NOMO-1 (cell line): ENCODE results near the gene RPL37.
"Not testable (repeated sequence)": the region's sequence is repeated elsewhere in the genome, so short reads cannot be mapped to it uniquely, and the experiment has no call there.

ENCODE experiments used
- DNase-seq, 2 experiments: peaks; one replicate each; lab custom pipeline; 2025; ENCODE audit not compliant: unreplicated experiment in 2 of 2; lab: John Stamatoyannopoulos, UW

Gene RPL37

DNA sequence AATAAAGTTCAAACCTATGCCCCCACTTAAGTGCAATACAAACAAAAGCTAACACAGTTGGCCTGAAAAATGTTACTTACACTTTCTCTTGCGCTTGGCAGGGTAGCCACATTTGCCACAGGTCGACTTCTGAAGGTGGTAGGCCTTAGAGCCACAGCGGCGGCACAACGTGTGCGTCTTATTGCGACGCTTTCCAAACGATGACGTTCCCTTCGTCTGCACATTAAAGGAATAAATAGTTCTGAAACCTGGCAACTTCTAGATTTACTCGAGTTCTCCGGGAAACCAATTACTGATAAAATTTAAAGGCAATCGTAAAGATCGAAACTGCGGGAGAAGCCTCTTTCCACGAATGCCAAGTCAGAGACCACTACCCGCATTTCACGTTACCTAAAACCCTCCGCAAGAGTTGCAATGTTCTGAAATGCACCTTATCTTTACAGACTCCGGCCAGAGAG is 602 bp downstream of the RPL37 start:
- DNase-seq: peak; percentile 53 to 59

DNA sequence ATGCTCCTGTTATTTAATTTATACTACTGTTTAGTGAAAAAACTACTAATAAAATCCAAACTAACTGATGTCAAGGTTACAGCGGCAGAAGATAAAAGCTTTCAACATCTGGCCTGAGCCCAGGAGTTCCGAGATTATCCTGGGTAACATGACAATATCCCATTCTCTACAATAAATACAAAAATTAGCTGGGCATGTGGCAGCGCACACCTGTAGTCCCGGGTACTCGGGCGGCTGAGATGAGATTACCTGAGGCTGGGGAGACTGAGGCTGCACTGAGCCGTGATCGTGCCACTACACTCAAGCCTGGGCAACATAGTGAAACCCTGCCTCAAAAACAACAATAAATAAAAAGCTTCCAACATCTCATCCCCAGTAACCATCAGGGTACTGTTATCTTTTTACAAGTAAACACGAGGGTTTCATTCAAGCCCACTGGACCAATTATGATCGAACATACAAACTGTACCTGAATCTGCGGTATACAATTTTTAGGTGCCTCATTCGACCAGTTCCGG is 1.3 kb downstream of the RPL37 start:
- DNase-seq: no peak

DNA sequence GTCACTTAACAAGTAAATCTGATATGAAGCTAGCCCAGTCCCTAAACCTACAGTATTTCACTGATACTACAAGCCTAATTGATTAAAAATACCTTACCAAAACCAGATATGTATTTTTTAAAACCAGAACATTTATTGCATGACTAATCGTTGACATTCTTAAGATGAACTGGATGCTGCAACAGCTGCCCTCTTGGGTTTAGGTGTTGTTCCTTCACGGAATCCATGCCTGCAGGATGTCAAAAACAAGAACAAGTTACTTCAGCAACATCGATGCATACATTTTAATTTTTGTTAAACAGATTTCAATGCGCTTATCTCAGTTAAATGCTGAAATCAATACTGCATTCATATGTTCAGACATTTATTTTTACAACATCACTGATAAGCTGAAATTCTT is 2.7 kb downstream of the RPL37 start:
- DNase-seq: no peak

DNA sequence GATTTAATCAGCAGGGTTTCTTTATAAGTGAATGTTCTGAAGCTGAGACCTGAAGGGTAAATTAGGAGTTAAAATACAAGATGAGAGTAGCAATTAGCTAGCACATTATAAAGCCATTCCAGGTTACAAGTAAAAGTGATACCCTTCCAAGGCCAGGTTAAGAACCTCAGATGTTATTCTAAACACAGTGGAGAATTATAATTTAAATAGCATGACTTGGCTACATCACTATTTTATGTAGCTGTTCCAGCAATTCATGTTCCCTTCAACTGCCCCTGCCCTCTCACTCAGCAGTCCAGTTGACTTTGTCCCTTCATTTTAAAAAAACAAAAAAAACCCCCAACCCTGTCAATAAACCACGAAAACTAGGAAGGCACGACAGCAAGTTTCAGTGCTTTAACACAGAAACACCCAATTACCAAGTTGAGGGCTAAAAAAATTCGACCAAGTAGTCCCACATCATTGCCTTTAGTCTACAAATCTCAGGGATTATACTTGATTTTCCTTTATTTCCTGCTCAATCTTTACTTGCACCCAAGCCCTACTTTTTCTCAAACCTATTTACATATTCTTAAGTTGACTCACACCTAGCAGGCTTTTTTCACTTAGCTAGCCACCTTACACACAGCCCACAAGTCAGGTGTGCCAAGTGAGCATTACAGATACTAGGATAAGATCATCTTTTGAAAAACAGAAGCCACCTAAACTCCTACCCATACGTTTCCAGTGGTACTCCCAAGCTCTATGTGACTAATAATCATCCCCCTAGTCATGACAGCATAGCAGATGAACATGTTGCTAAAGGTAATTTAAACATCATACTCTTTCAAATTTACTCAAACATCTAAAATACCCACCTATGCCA is 3.4 kb downstream of the RPL37 start:
- DNase-seq: no peak

DNA sequence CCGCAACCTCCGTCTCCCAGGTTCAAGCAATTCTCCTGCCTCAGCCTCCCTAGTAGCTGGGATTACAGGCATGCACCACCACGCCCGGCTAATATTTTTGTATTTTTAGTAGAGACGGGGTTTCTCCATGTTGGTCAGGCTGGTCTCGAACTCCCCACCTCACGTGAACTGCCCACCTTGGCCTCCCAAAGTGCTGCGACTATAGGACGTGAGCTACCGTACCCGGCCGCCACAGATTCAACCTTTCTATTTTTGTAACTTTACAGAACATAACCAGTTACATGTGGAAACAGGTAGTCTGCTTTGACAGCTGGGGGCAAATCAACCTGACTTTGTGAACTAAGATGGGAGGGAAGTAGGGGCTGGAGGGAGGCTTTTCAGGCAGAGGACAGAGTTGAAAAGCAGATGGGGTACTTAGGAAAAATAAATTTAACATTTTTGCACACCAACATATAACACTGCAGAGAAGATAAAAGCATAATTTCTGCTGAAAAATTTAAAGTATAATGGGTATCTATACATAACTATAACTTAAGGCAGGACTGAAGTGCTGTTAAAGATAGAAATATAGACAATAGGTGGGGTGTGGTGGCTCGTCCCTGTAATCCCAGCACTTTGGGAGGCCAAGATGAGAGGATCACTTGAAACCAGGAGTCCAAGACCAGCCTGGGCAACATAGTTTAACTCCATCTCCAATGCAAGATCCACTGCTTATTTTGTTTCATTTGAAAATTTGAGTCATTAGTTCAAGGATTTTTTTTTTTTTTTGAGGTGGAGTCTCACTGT is 5.1 kb downstream of the RPL37 start:
- no peak for DNase-seq

DNA sequence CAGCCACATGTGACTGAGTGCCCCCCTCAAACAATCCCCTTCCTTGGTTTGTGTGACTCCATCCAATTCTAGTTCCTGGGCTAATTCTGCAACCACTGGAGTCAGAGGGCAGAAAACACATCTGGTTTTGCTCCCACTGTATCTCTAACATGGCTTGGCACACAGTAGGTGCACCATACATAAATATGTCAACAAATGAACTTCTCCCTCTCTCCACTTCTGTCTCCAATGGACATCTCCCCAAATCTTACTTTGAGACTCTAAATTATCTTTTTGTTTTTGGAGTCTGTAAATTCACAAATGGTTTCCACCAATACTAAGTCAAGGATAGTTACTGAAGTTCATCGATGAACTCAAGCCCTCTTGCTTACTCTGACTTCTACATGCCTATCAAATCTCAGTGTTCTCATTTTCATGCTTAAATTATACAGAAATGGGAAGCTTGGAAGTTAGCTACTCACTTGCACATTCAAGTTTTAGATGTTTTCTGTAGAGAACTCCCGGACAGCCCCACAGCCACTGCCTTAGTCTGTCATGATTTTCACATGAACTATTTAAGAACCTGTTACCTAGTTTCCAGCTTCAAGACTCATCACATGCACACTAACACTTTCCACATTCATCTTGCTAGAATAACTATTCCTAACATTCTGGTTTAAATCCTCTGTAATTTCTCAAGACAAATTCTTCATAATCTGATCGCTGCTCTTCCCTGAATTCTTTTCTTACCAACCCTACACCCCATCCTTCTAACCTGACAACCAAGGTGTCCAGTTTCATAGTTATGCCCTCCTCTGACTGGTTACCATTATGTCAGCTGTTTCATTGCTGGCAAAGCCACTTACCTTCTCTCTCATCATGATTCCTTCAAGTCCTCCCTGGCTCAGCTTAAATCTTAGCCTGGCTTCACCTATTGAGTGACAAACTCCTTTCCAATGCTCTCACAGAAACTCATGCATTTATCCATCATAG is 6.0 kb downstream of the RPL37 start:
- DNase-seq: no peak

DNA sequence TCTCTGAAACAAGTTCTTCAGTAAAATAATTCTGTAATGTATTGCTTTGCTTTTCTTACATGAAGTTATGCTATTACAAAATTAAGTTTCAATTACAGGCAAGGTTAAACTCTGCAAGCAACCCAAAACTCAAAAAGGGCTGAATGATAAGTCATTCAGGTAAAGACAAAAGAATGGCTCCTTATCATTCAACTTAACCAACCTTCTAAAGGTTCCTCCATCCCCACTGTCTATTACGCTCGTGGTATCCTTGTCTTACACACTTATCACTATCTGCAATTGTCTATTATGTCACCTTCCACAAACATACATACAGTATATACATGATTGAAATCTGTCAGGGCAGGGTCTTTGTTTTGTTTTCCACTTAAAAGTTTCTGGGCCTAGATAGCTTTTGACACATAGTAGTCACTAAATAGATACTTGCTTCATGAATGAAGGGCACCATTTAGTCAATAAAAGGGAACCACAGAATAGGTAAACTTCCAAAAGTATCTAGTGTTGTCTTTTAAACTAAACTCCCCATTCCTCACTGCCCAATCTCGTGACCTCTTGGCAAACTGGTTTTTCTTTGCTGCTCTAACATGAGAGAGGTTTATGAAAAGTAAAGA is 6.9 kb downstream of the RPL37 start:
- DNase-seq: no peak

DNA sequence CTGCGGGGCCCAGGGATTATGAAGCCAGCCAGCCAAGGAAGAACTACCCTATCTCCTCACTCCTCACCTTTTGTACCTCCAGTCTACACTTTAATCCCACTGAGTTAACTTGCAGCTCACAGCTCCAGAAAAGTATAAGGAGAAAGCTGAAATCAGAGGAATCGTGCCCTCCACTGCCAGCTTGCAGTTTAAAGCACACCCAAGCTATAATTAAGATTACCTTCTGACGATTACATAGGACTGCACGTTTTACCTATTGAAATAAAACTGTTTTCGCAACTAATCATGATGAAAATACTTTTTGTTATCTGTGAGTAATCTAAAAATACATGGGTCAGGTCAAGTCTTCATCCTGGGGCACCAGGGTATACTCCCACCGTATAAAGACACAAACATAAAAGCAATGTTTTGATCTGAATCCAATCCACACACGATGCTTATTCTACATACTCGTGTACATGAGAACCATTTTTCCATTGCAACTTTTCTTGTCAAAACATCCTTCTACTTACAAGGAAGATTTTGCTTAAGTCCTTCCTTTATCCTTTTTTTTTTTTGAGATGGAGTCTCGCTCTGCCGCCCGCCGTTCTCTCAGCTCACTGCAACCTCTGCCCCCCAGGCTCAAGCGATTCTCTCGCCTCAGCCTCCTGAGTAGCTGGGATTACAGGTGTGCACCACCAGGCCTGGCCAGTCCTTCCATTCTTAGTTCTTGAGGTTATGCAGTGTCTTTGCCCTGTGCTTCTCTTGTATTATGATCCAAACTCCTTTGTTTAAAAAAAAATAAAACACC is 7.6 kb downstream of the RPL37 start:
- no peak for DNase-seq

DNA sequence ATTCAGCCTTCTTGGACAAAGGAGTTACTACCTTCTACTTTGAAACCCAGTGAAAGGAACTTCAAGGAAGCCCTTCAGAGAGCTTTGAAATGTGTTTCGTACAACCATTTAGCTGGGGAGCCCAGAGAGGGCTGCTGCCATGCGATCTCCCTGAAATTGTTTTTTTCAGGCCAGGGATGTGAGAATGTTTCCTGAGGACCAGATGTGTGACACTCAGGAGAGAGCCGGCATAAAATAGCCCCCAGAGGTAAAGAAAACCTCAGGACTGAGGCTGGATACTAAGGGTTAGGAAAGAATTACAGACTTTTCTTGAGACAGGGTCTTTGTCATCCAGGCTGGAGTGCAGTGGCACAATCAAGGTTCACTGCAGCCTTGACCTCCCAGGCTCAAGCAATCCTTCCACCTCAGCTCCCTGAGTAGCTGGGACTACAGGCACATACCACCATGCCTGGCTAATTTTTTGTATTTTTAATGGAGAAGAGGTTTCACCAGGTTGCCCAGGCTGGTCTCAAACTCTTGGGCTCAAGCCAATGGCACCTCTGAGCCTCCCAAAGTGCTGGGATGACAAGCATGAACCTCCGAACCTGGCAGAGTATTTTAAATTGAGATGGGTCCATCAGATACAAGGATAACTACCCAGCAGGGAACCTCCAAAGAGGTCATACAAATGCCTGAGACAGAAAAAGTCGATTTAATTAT is 8.4 kb downstream of the RPL37 start:
- DNase-seq: no peak

DNA sequence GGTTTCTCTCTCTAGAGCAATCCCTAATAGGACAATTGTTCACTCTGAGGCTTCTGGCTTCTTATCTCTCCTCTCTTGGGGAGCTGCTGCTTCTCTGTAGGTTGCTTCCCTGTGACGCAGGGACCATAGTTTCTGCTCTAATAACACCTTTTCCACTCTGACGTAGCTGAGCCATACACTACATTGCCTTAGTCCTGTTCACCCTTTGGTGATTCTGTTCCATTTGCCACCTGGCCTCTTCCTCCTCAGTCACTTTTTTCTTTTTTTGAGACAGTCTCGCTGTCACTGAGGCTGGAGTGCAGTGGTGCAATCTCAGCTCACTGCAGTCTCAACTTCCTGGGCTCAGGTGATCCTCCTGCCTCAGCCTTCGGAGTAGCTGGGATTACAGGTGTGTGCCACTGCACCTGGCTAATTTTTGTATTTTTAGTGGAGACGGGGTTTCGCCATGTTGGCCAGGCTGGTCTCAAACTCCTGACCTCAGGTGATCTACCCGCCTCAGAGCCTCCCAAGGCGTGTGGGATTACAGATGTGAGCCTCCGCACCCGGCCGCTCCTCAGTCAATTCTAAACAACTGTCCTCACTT is 9.5 kb downstream of the RPL37 start:
- DNase-seq: not testable (repeated sequence)

DNA sequence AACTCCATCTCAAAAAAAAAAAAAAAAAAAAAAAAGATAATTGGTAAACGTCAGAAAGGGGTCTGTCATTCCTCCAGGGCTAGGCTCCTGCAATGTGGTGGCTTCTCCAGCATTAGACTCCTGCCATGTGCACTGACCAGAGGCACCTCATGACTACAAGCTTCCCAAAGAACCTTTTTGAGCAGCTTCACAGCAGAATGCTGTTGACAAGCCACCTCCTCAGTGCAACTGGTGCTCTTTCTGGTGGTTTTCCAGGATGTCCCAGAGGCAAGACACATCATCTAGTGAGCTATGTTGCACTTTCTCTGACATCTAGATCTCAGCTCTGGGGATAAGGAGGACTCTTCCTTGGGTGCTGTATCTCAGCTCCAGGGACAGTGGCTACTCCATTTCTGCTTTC is 11.6 kb downstream of the RPL37 start:
- DNase-seq: no peak

DNA sequence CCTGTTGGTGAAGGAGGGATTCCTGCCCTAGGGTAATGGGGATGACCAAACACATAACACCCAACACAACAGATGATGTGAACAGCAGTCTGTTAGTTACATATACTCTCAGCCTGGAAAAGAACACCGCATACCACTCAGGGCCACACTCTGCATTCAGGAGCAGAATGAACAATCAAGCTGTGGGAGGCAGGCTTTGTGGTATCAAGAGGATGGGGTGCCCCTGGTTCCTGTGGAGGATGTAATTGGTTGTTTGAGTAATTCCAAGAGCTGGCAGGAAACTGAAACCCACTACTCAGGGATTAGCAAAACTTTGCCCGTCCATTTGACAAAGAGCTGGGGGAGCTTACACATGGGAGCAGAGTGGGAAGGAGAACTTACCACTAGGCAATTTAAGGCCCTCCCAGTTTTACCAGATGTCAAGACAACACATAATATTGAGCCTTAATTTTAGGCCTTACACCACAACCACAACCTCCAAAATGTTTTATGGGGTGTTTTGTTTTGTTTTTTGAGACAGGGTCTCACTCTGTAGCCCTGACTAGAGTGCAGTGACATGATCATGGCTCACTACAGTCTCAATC is 21.2 kb downstream of the RPL37 start:
- DNase-seq: no peak

DNA sequence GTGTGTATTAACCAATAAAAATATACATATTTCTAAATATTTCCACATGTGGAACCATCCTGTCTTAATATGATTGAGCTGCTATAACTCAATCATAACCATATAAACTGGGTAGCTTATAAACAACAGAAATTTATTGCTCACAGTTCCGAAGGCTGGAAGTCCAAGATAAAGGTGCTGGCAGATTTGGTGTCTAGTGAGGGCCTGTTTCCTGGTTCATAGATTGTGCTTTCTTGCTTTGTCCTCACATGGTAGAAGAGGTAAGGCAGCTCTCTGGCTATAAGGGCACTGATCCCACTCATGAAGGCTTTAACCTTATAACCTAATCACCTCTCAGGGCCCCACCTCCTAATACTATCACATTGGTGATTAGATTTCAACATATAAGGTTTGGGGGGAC is 22.9 kb downstream of the RPL37 start:
- DNase-seq: no peak

DNA sequence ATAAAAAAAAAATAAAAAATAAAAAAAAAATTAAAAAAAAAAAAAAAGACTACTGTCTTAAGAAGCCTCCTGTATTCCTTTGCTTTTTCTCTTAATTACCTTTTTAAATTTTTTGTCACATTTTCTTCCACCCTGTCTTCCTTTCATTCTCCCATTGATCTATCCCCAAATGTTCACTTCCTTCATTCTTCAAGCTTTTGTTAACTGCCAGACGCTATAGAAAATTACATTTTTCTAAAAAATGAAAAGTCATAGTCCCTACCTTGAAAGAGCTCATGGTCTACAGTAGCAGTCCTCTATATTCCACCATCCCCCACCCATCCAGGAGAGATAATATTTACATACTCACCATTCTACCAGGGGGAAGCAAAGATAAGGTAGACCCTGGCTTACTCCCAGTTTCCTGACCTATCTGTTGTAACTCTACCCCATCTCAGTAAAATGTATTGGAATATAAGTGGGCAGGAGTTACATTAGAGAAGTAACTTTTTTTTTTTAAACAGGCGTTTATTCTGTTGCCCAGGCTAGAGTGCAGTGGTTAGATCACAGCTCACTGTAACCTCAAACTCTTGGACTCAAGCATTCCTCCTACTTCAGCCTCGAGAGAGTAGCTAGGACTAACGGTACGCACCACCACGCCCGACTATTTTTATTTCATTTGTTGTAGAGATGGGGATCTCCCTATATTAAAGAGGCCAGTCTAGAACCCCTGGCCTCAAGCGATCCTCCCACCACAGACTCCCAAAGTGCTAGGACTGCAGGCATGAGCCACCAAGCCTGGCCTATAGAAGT is 33.1 kb downstream of the RPL37 start:
- DNase-seq: no peak

DNA sequence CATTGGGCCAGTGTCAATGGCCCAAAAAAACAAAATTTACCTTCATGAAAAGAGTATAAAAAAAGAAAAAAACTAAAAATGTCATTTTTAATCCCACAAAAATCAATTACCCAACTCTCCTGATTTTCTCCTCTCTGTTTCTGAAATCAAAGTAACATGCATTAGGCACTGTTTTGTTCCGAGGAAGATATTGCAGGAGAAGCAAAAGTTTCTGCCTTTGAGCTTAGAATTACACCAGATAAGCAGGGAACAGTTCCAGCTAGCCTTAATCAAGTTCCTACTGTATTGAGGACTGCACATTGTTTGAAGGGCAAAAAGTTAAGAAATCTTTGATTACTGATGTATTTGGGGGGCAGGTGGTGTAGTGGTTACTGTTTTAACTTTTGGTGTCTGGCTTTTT is 35.8 kb downstream of the RPL37 start:
- no peak for DNase-seq

DNA sequence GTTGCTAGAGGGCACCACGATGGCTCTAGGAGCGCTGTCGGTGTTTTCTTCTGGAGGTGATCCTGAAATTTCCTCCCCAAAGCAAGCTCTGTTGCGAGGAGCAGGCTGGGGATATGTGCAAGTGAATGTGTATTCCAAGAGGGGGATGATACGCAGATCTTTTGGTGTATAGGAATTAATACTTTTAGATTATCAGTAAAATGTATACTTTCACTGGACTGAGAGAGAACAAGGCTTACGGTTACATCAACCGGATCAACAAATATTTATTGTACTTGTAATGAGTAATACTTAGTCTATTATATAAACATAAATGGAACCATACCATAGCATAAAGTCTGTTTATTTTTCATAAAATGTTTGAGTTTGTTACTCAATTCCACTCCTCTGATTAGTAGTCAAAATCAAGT is 36.2 kb downstream of the RPL37 start:
- DNase-seq: no peak
